HCT116 (cell line): ENCODE results near the gene SHISAL1. TPM values are rescaled to one million over a fixed set of nuclear protein-coding genes. Genes with fewer than 3 reads are reported as not detected.

ENCODE experiments used
- ATAC-seq: fragments of 200-7000 bp; cut with Tn5 transposase; 2 replicates; pipeline ENCODE4 v1.9.1; 2020; ENCODE audit warnings: mild to moderate bottlenecking, moderate library complexity
- BruUV-seq: library from RNA; stranded (reverse); fragments of 400-500 nt; replicated peaks from 2 replicates; lab custom pipeline; 2021; lab: Mats Ljungman, UMichigan
- CTCF ChIA-PET: fragments of 300-600 bp; sonication (Branson Sonifier 250); formaldehyde crosslinking; loops from one replicate; lab custom pipeline; 2021; ENCODE audit warnings: antibody characterized with exemption; lab: Charles Lee
- POLR2A ChIA-PET: fragments of 300-600, 350-600 bp; sonication (Branson Sonifier 250); formaldehyde crosslinking; loops from one replicate; lab custom pipeline; 2021; ENCODE audit warnings: antibody characterized with exemption; lab: Charles Lee
- RAD21 ChIA-PET, 2 experiments: fragments of 300-600 bp; sonication (Branson Sonifier 250); formaldehyde crosslinking; loops; one replicate each; lab custom pipeline; 2023; ENCODE audit warnings: low total read pairs in 2 of 2; ENCODE audit not compliant: uncharacterized antibody in 2 of 2, unreplicated experiment in 2 of 2, low non-redundant PET in 1 of 2; lab: Charles Lee
- DNase-seq: peaks from one replicate; pipeline ENCODE4 v3.0.0-alpha.2; 2010; ENCODE audit warnings: low read depth, low spot score
- H2AFZ ChIP-seq: fragments of 200-600 bp; shearing (Covaris generic), sonication (generic); 2 replicates; pipeline ENCODE4 v1.6.1; 2017; ENCODE audit warnings: low read depth, mixed run types, mixed read lengths, antibody characterized with exemption, low read length; ENCODE audit not compliant: poor library complexity, severe bottlenecking
- H3K27ac ChIP-seq: 2 replicates; pipeline ENCODE4 v1.5.1; 2012; ENCODE audit warnings: low read depth, low read length
- H3K27me3 ChIP-seq: fragments of 200-600 bp; sonication (generic); 2 replicates; pipeline ENCODE4 v1.6.1; 2016; ENCODE audit warnings: mixed run types, low read length, mixed read lengths; ENCODE audit not compliant: insufficient read depth
- H3K36me3 ChIP-seq, 2 experiments: fragments of 200-500 bp in 1 of 2; fragments of 200-600 bp in 1 of 2; sonication (Bioruptor generic) in 1 of 2; sonication (generic) in 1 of 2; 2 replicates each; pipeline versions ENCODE4 v1.5.1 to v1.6.1; 2014 to 2016; ENCODE audit warnings: low read length in 2 of 2, inconsistent platforms in 1 of 2, mixed read lengths in 1 of 2, mixed run types in 1 of 2; ENCODE audit not compliant: insufficient read depth in 2 of 2, control insufficient read depth in 1 of 2
- H3K4me1 ChIP-seq, 2 experiments: fragments of 200-600 bp in 1 of 2; sonication (generic) in 1 of 2; 2 replicates each; pipeline versions ENCODE4 v1.5.1 to v1.6.1; 2012 to 2017; ENCODE audit warnings: low read length in 2 of 2, inconsistent platforms in 1 of 2, mild to moderate bottlenecking in 1 of 2, mixed read lengths in 1 of 2, mixed run types in 1 of 2, moderate library complexity in 1 of 2; ENCODE audit not compliant: insufficient read depth in 2 of 2, control insufficient read depth in 1 of 2
- H3K4me2 ChIP-seq: fragments of 200-600 bp; sonication (generic); 2 replicates; pipeline ENCODE4 v1.6.1; 2017; ENCODE audit warnings: mixed run types, low read length, mixed read lengths
- H3K4me3 ChIP-seq, 2 experiments: fragments of 200-600 bp in 1 of 2; sonication (generic) in 1 of 2; replicated peaks in 1 of 2; 2 replicates each; pipeline ENCODE4 v1.5.1; 2011 to 2016; ENCODE audit warnings: low read length in 2 of 2, control low read depth in 1 of 2, low read depth in 1 of 2, mild to moderate bottlenecking in 1 of 2, mixed read lengths in 1 of 2, mixed run types in 1 of 2
- H3K79me2 ChIP-seq: fragments of 200-600 bp; sonication (generic); 2 replicates; pipeline ENCODE4 v1.6.1; 2017; ENCODE audit warnings: mild to moderate bottlenecking, mixed run types, low read length, moderate library complexity, mixed read lengths; ENCODE audit not compliant: insufficient read depth
- H3K9ac ChIP-seq: fragments of 200-600 bp; sonication (generic); 2 replicates; pipeline ENCODE4 v1.6.1; 2016; ENCODE audit warnings: low read length, mixed read lengths
- H3K9me2 ChIP-seq: fragments of 200-600 bp; sonication (generic), shearing (Covaris generic); 2 replicates; pipeline ENCODE4 v1.6.1; 2017; ENCODE audit warnings: mixed run types, mild to moderate bottlenecking, moderate library complexity; ENCODE audit not compliant: insufficient read depth
- H3K9me3 ChIP-seq, 2 experiments: fragments of 200-500 bp in 1 of 2; fragments of 200-600 bp in 1 of 2; sonication (Bioruptor generic) in 1 of 2; sonication (generic) in 1 of 2; 2 replicates each; pipeline ENCODE4 v1.6.1; 2014 to 2017; ENCODE audit warnings: low read length in 2 of 2, mixed read lengths in 2 of 2, inconsistent platforms in 1 of 2, low read depth in 1 of 2, mild to moderate bottlenecking in 1 of 2, mixed run types in 1 of 2, moderate library complexity in 1 of 2; ENCODE audit not compliant: control insufficient read depth in 1 of 2, insufficient read depth in 1 of 2
- H4K20me1 ChIP-seq: fragments of 200-600 bp; sonication (generic), shearing (Covaris generic); 2 replicates; pipeline ENCODE4 v1.6.1; 2017; ENCODE audit warnings: mixed run types, mild to moderate bottlenecking, moderate library complexity; ENCODE audit not compliant: insufficient read depth
- CBX3 ChIP-seq: IDR thresholded peaks from 2 replicates; pipeline ENCODE4 v1.6.1; 2012; ENCODE audit warnings: low read depth
- CEBPB ChIP-seq: IDR thresholded peaks from 2 replicates; pipeline ENCODE4 v1.6.1; 2012; ENCODE audit warnings: low read depth
- EGR1 ChIP-seq: IDR thresholded peaks from 2 replicates; pipeline ENCODE4 v1.6.1; 2012; ENCODE audit warnings: low read depth
- ELF1 ChIP-seq: IDR thresholded peaks from 2 replicates; pipeline ENCODE4 v1.6.1; 2012; ENCODE audit warnings: low read depth, borderline replicate concordance
- EZH2 ChIP-seq: fragments of 200-600 bp; sonication (generic); IDR thresholded peaks from 2 replicates; pipeline ENCODE4 v1.6.1; 2017; ENCODE audit warnings: antibody characterized with exemption, mixed run types
- EZH2phosphoT487 ChIP-seq: fragments of 200-600 bp; IDR thresholded peaks from 2 replicates; pipeline ENCODE4 v1.6.1; 2018; ENCODE audit warnings: antibody characterized with exemption, borderline replicate concordance
- FOSL1 ChIP-seq: IDR thresholded peaks from 2 replicates; pipeline ENCODE4 v1.6.1; 2012; ENCODE audit warnings: low read depth
- JUND ChIP-seq: IDR thresholded peaks from 2 replicates; pipeline ENCODE4 v1.6.1; 2012
- POLR2A ChIP-seq: IDR thresholded peaks from 2 replicates; pipeline ENCODE4 v1.7.0; 2011; ENCODE audit warnings: borderline replicate concordance; ENCODE audit not compliant: insufficient read depth, insufficient read length; ENCODE audit errors: extremely low read depth
- SP1 ChIP-seq: IDR thresholded peaks from 2 replicates; pipeline ENCODE4 v1.6.1; 2012; ENCODE audit warnings: low read depth
- SRF ChIP-seq: IDR thresholded peaks from 2 replicates; pipeline ENCODE4 v1.6.1; 2012; ENCODE audit warnings: low read depth
- TCF7L2 ChIP-seq: IDR thresholded peaks from 2 replicates; pipeline ENCODE4 v1.7.0; 2011; ENCODE audit warnings: borderline replicate concordance, inconsistent platforms; ENCODE audit not compliant: insufficient read depth, insufficient read length; ENCODE audit errors: extremely low read depth
- ZBTB33 ChIP-seq: IDR thresholded peaks from 2 replicates; pipeline ENCODE4 v1.6.1; 2011; ENCODE audit warnings: mild to moderate bottlenecking, low read length, moderate library complexity; ENCODE audit not compliant: insufficient replicate concordance; ENCODE audit errors: extremely low read depth
- ZFX ChIP-seq: fragments of 450-650 bp; IDR thresholded peaks from 2 replicates; pipeline ENCODE4 v1.6.1; 2017
- ZNF274 ChIP-seq: fragments of 200-500 bp; sonication (Bioruptor generic); IDR thresholded peaks from 2 replicates; pipeline ENCODE4 v1.6.1; 2014; ENCODE audit warnings: mild to moderate bottlenecking, low read depth, low read length, inconsistent platforms
- intact Hi-C: fragments of 100-400 bp; cut with micrococcal nuclease; formaldehyde crosslinking; loops from 2 replicates; pipeline ENCODE4 v1.10.0; 2022
- total RNA-seq: library from RNA; stranded (reverse); gene quantifications from one replicate; pipeline ENCODE4 v1.2.1, GENCODE V29; 2021; ENCODE audit not compliant: unreplicated experiment
- TF ChIP-seq, protein P1 (sequence below): IDR thresholded peaks from 2 replicates; pipeline ENCODE4 v1.6.1; 2012

Gene SHISAL1
- total RNA-seq, 1 experiment from 2014 or later: not detected

DNA sequence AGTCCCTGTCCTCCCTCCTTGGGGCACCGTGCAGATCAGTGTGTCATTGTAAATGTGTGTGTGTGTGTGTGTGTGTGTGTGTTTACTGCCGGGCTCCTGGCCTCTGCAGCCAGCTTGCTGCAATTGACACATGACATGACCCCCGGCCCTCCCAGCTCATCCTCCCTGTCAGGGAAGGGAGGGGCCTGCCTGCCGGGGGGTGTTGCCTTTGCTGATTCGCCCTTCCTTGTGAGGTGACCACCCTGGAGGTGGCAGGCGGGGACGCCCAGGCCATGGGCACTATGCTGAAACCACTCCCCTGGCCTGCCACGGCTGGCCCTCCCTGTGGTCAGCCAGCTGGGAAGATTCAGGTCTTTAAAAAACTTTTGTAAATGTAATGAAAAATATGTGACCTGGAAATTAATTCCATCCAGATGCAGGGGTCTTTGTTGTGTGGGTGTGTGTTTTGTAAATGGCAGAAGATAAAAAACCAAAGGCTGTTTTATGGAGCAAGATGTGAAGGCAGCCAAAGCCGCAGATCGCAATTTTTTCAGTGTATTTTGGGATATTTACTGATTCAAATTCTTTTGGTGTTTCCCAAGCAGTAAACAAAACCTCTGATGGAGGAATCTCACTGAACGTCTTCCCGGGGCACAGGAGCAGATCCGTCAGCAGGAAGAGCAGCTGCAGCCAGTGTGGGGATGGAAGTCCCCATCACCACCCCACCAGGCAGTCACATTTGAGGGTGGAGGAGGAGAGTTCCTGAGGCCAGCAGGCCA is 23.2 kb downstream of the SHISAL1 start:
- ATAC-seq (no peak), DNase-seq (no peak)
- H3K4me2 ChIP-seq: no peak overlapping the region
- H3K9ac ChIP-seq: no peak overlapping the region
- ChIA-PET POLR2A (no interaction called here), CTCF (no interaction called here), RAD21 (no interaction called here)
- H3K9me3 ChIP-seq: no peaks in the 10 kb centered on the region
- H3K4me1 ChIP-seq: peaks cover 0 to 3% of the 10 kb centered on the region in 2 experiments; a peak in 2 of 4 replicates
- no peaks in the 10 kb centered on the region for H4K20me1 ChIP-seq
- no peak overlapping the region for H2AFZ ChIP-seq
- H3K79me2 ChIP-seq: no peaks in the 10 kb centered on the region
- intact Hi-C loops: no loop called here
- BruUV-seq: no TSS peak
- no peak overlapping the region for H3K4me3 ChIP-seq
- H3K36me3 ChIP-seq: no peaks in the 10 kb centered on the region
- H3K27me3 ChIP-seq: peaks cover 1% of the 10 kb centered on the region; the same call in 1 of the 2 replicates
- no peak overlapping the region for H3K27ac ChIP-seq
- TF ChIP-seq EZH2 (no peak), CBX3 (no peak), ZFX (no peak), ELF1 (no peak)
- no peaks in the 10 kb centered on the region for H3K9me2 ChIP-seq

DNA sequence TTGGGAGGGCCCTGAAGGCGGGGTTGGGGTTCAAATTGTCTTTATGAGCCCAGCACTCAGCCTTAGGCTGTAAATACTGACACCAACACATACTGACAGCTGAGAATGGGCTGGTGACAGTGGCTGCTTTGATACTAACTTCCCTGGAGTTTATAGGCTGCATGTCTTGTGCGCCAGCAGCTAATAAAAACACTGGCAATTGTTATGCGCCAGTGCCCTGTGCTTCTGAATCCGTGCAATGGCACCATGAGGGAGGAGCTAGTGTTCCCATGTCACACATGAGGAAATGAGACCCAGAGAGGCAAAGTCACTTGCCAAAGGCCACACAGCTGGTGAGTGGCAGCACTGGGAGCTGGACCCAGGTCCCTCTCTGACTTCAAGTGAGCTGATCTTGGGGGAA is 23.8 kb downstream of the SHISAL1 start:
- Histone ChIP-seq H2AFZ (no peak overlapping the region), H4K20me1 (no peaks in the 10 kb centered on the region), H3K9ac (no peak overlapping the region), H3K36me3 (no peaks in the 10 kb centered on the region), H3K4me2 (no peak overlapping the region), H3K27ac (no peak overlapping the region), H3K27me3 (peaks cover 7% of the 10 kb centered on the region; the same call in 1 of the 2 replicates), H3K4me1 (peaks cover 0 to 3% of the 10 kb centered on the region in 2 experiments; a peak in 2 of 4 replicates), H3K9me2 (no peaks in the 10 kb centered on the region), H3K9me3 (no peaks in the 10 kb centered on the region), H3K79me2 (no peaks in the 10 kb centered on the region), H3K4me3 (no peak overlapping the region)
- ATAC-seq (no peak), DNase-seq (no peak)
- no TSS peak for BruUV-seq
- RAD21 ChIA-PET: no interaction called here
- POLR2A ChIA-PET: no interaction called here
- intact Hi-C loops: no loop called here
- CTCF ChIA-PET: no interaction called here
- no peak for TF ChIP-seq EZH2phosphoT487
- no peak for TF ChIP-seq ELF1
- TF ChIP-seq SP1: no peak
- no peak for TF ChIP-seq TCF7L2
- TF ChIP-seq, protein P1, sequence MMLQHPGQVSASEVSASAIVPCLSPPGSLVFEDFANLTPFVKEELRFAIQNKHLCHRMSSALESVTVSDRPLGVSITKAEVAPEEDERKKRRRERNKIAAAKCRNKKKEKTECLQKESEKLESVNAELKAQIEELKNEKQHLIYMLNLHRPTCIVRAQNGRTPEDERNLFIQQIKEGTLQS: no peak
- TF ChIP-seq ZFX: no peak
- TF ChIP-seq JUND: no peak
- no peak for TF ChIP-seq EGR1
- no peak for TF ChIP-seq EZH2
- no peak for TF ChIP-seq FOSL1
- no peak for TF ChIP-seq CEBPB
- no peak for TF ChIP-seq ZNF274
- no peak for TF ChIP-seq SRF
- no peak for TF ChIP-seq POLR2A
- TF ChIP-seq ZBTB33: no peak
- no peak for TF ChIP-seq CBX3
